IMR-90 (cell line): ENCODE measurements around the gene SERPINA6. TPM values are rescaled to one million over a fixed set of nuclear protein-coding genes. Genes with fewer than 3 reads are reported as not detected.

Source experiments
- ATAC-seq: fragments of 200-7000 bp; cut with Tn5 transposase; 2 replicates; pipeline ENCODE4 v1.9.1; 2020; ENCODE audit warnings: low read depth, mild to moderate bottlenecking, moderate library complexity
- BruUV-seq: library from RNA; stranded (reverse); fragments of 400-500 nt; replicated peaks from 2 replicates; lab custom pipeline; 2021; lab: Mats Ljungman, UMichigan
- CTCF ChIA-PET: fragments of 300-600 bp; formaldehyde crosslinking; extraction: SDS; loops from one replicate; lab custom pipeline; 2021; ENCODE audit warnings: antibody characterized with exemption; lab: Yijun Ruan, JAX
- POLR2A ChIA-PET: fragments of 300-600 bp; sonication (Branson Sonifier 250); formaldehyde crosslinking; loops from one replicate; lab custom pipeline; 2022; ENCODE audit warnings: antibody characterized with exemption; ENCODE audit not compliant: unreplicated experiment; lab: Charles Lee
- DNase-seq: peaks from one replicate; pipeline ENCODE4 v3.0.0; 2013
- H2AFZ ChIP-seq: replicated peaks from 2 replicates; pipeline ENCODE3; 2013; ENCODE audit warnings: low read length, mild to moderate bottlenecking; ENCODE audit not compliant: poor library complexity
- H2AK5ac ChIP-seq: 2 replicates; pipeline ENCODE4 v1.6.1; 2013; ENCODE audit warnings: low read depth, low read length, inconsistent platforms
- H2AK9ac ChIP-seq: replicated peaks from 2 replicates; pipeline ENCODE3; 2013; ENCODE audit warnings: mild to moderate bottlenecking, low read depth, low read length, moderate library complexity; ENCODE audit not compliant: poor library complexity
- H2BK120ac ChIP-seq: 2 replicates; pipeline ENCODE4 v1.6.1; 2013; ENCODE audit warnings: low read depth, low read length, inconsistent platforms
- H2BK15ac ChIP-seq: 3 replicates; pipeline ENCODE4 v1.6.1; 2013; ENCODE audit warnings: low read depth, low read length, inconsistent platforms
- H2BK20ac ChIP-seq: 2 replicates; pipeline ENCODE4 v1.6.1; 2013; ENCODE audit warnings: low read depth, mild to moderate bottlenecking, inconsistent platforms, low read length, moderate library complexity
- H2BK5ac ChIP-seq: 2 replicates; pipeline ENCODE4 v1.6.1; 2013; ENCODE audit warnings: mild to moderate bottlenecking, low read depth, low read length, inconsistent platforms; ENCODE audit not compliant: poor library complexity, severe bottlenecking
- H3K14ac ChIP-seq: replicated peaks from 2 replicates; pipeline ENCODE4 v1.6.1; 2013; ENCODE audit warnings: low read depth, low read length, inconsistent platforms
- H3K18ac ChIP-seq: 2 replicates; pipeline ENCODE4 v1.6.1; 2013; ENCODE audit warnings: low read depth, low read length, control low read depth
- H3K23ac ChIP-seq: 2 replicates; pipeline ENCODE4 v1.6.1; 2013; ENCODE audit warnings: low read depth, low read length, inconsistent platforms
- H3K27ac ChIP-seq: 2 replicates; pipeline ENCODE4 v1.5.1; 2013; ENCODE audit warnings: mild to moderate bottlenecking, control low read depth, low read length; ENCODE audit not compliant: insufficient read depth
- H3K27me3 ChIP-seq: 2 replicates; pipeline ENCODE4 v1.6.1; 2013; ENCODE audit warnings: low read length; ENCODE audit not compliant: control insufficient read depth, insufficient read depth
- H3K36me3 ChIP-seq: 2 replicates; pipeline ENCODE4 v1.6.1; 2013; ENCODE audit warnings: low read length, mixed read lengths; ENCODE audit not compliant: control insufficient read depth, insufficient read depth
- H3K4ac ChIP-seq: 2 replicates; pipeline ENCODE4 v1.6.1; 2013; ENCODE audit warnings: low read depth, low read length, inconsistent platforms
- H3K4me1 ChIP-seq: 2 replicates; pipeline ENCODE4 v1.6.1; 2013; ENCODE audit warnings: low read length, mixed read lengths; ENCODE audit not compliant: control insufficient read depth, insufficient read depth
- H3K4me2 ChIP-seq: 2 replicates; pipeline ENCODE4 v1.6.1; 2013; ENCODE audit warnings: low read depth, mild to moderate bottlenecking, control low read depth, low read length, moderate library complexity
- H3K4me3 ChIP-seq: 2 replicates; pipeline ENCODE4 v1.5.1; 2013; ENCODE audit warnings: low read depth, mild to moderate bottlenecking, control low read depth, low read length, moderate library complexity; ENCODE audit not compliant: insufficient read depth
- H3K56ac ChIP-seq: 2 replicates; pipeline ENCODE4 v1.6.1; 2013; ENCODE audit warnings: low read length, inconsistent platforms; ENCODE audit not compliant: insufficient read depth; ENCODE audit errors: extremely low read depth
- H3K79me1 ChIP-seq, 2 experiments: 2 replicates each; pipeline ENCODE4 v1.6.1; 2013; ENCODE audit warnings: low read length in 2 of 2, inconsistent platforms in 1 of 2, low read depth in 1 of 2
- H3K9ac ChIP-seq: 2 replicates; pipeline ENCODE4 v1.6.1; 2013; ENCODE audit warnings: low read depth, low read length, control low read depth
- H3K9me1 ChIP-seq: 2 replicates; pipeline ENCODE4 v1.6.1; 2013; ENCODE audit warnings: low read length, inconsistent platforms; ENCODE audit not compliant: insufficient read depth
- H3K9me3 ChIP-seq: 2 replicates; pipeline ENCODE4 v1.6.1; 2013; ENCODE audit warnings: low read length; ENCODE audit not compliant: control insufficient read depth, insufficient read depth
- H4K20me1 ChIP-seq: 2 replicates; pipeline ENCODE4 v1.6.1; 2013; ENCODE audit warnings: low read length, inconsistent platforms; ENCODE audit not compliant: insufficient read depth
- H4K5ac ChIP-seq: 2 replicates; pipeline ENCODE4 v1.6.1; 2013; ENCODE audit warnings: mild to moderate bottlenecking, low read depth, low read length, control low read depth
- H4K8ac ChIP-seq, 2 experiments: 2 replicates each; pipeline ENCODE4 v1.6.1; 2013; ENCODE audit warnings: low read depth in 2 of 2, low read length in 2 of 2, control low read depth in 1 of 2, inconsistent platforms in 1 of 2
- H4K91ac ChIP-seq: 2 replicates; pipeline ENCODE4 v1.6.1; 2013; ENCODE audit warnings: low read depth, low read length, inconsistent platforms; ENCODE audit not compliant: insufficient read depth
- BHLHE40 ChIP-seq: fragments of 150-350 bp; IDR thresholded peaks from 2 replicates; pipeline ENCODE4 v1.6.1; 2016; ENCODE audit warnings: mild to moderate bottlenecking, low read depth, low read length
- CEBPB ChIP-seq: IDR thresholded peaks from 2 replicates; pipeline ENCODE4 v1.6.1; 2012; ENCODE audit warnings: low read depth, low read length, improper control_type of control experiment
- CHD1 ChIP-seq: IDR thresholded peaks from 2 replicates; pipeline ENCODE4 v1.6.1; 2012; ENCODE audit warnings: low read depth, low read length, improper control_type of control experiment
- CTCF ChIP-seq: conservative IDR thresholded peaks from 2 replicates; pipeline ENCODE4 v1.5.1; 2012; ENCODE audit warnings: mild to moderate bottlenecking, low read depth, low read length, improper control_type of control experiment
- ELK1 ChIP-seq: fragments of 150-350 bp; IDR thresholded peaks from 2 replicates; pipeline ENCODE4 v1.6.1; 2016; ENCODE audit warnings: low read depth, mild to moderate bottlenecking, low read length, moderate library complexity, borderline replicate concordance
- FOS ChIP-seq: fragments of 150-350 bp; IDR thresholded peaks from 2 replicates; pipeline ENCODE4 v1.6.1; 2016; ENCODE audit warnings: low read depth, low read length
- MAFK ChIP-seq: IDR thresholded peaks from 2 replicates; pipeline ENCODE4 v1.6.1; 2012; ENCODE audit warnings: low read depth, low read length, improper control_type of control experiment
- MAZ ChIP-seq: IDR thresholded peaks from 2 replicates; pipeline ENCODE4 v1.6.1; 2012; ENCODE audit warnings: low read depth, mild to moderate bottlenecking, low read length, improper control_type of control experiment, moderate library complexity, borderline replicate concordance
- MXI1 ChIP-seq: IDR thresholded peaks from 2 replicates; pipeline ENCODE4 v1.6.1; 2012; ENCODE audit warnings: low read depth, mild to moderate bottlenecking, low read length, moderate library complexity, borderline replicate concordance
- NFE2L2 ChIP-seq: fragments of 150-350 bp; IDR thresholded peaks from 2 replicates; pipeline ENCODE4 v1.6.1; 2016; ENCODE audit warnings: low read depth, mild to moderate bottlenecking, low read length
- POLR2A ChIP-seq: IDR thresholded peaks from 2 replicates; pipeline ENCODE4 v1.6.1; 2012; ENCODE audit warnings: mild to moderate bottlenecking, low read depth, low read length
- RAD21 ChIP-seq: IDR thresholded peaks from 2 replicates; pipeline ENCODE4 v1.6.1; 2012; ENCODE audit warnings: low read length, improper control_type of control experiment
- RCOR1 ChIP-seq: IDR thresholded peaks from 2 replicates; pipeline ENCODE4 v1.6.1; 2012; ENCODE audit warnings: mild to moderate bottlenecking, low read length, improper control_type of control experiment; ENCODE audit not compliant: insufficient replicate concordance
- RFX5 ChIP-seq: IDR thresholded peaks from 2 replicates; pipeline ENCODE4 v1.8.0; 2012; ENCODE audit warnings: low read depth, mild to moderate bottlenecking, low read length, moderate library complexity
- SMC3 ChIP-seq: fragments of 150-350 bp; IDR thresholded peaks from 2 replicates; pipeline ENCODE4 v1.6.1; 2016; ENCODE audit warnings: low read depth, mild to moderate bottlenecking, antibody characterized with exemption, low read length, moderate library complexity
- WGBS, 2 experiments: methylation state at CpG; one replicate each; pipeline versions ENCODE4 v1.1.5 to v1.1.7; 2013; ENCODE audit warnings: missing lambda C conversion rate in 2 of 2; ENCODE audit not compliant: insufficient read length in 1 of 2; ENCODE audit errors: extremely low coverage in 2 of 2; 5-methylcytosine and 5-hydroxymethylcytosine counted together
- dilution Hi-C: fragments of 300-500 bp; cut with HindIII; formaldehyde crosslinking; loops from one replicate; pipeline ENCODE4 v1.14.3; 2018; ENCODE audit warnings: low sequenced_read_pairs; ENCODE audit not compliant: unreplicated experiment
- in situ Hi-C: fragments of 300-500 bp; cut with MboI; formaldehyde crosslinking; loops from 3 replicates; pipeline ENCODE4 v1.14.3; 2019; ENCODE audit warnings: low sequenced_read_pairs, inconsistent platforms, mixed read lengths
- intact Hi-C: fragments of 100-400 bp; cut with micrococcal nuclease; formaldehyde crosslinking; loops from 2 replicates; pipeline ENCODE4 v1.10.0; 2022
- polyA plus RNA-seq, 3 experiments: library from polyadenylated mRNA; depleted of rRNA; stranded (reverse); fragments of >200 nt; gene quantifications; 2 replicates each; pipeline ENCODE4 v1.2.3, GENCODE V29; 2012; ENCODE audit warnings: low replicate concordance in 1 of 3
- total RNA-seq: library from RNA; depleted of rRNA; stranded (reverse); fragments of >200 nt; gene quantifications from 2 replicates; pipeline ENCODE4 v1.2.3, GENCODE V29; 2012
- TF ChIP-seq, protein P1 (sequence below): fragments of 150-350 bp; IDR thresholded peaks from 2 replicates; pipeline ENCODE4 v1.6.1; 2017; ENCODE audit warnings: mild to moderate bottlenecking, antibody characterized with exemption, low read length, low read depth

SERPINA6 gene
- total and polyA plus RNA-seq, 2 of the 4 experiments (the other 2 are of a cell fraction) = not detected

DNA sequence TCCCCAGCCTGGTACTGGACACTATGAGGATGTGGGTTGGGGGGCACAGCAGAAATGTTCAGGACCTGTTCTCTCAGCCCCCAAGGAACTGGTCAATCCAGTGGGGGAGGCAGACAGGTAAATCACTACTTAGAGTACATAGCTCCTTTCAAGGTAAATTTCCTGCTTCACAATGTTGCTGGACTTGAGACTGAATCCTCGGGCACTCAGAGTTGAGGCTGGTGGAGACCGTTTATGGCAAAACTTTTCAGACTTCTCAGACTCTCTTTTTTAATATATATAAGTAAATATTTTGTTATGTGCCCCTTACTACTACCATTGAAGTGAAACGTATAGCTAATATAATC lies 29.6 kb downstream of the SERPINA6 start:
- WGBS, 2 experiments = no CpG with 5 or more reads among the region's 3 CpGs
- H2BK15ac ChIP-seq = no peak overlapping the region
- H3K27me3 ChIP-seq = no peaks in the 10 kb centered on the region
- no peak overlapping the region for H3K4me2 ChIP-seq
- peaks cover 4% of the 10 kb centered on the region; the same call in 1 of the 2 replicates for H3K9me3 ChIP-seq
- H2BK120ac ChIP-seq = no peak overlapping the region
- H3K4me1 ChIP-seq = no peaks in the 10 kb centered on the region
- H3K79me1 ChIP-seq = no peaks in the 10 kb centered on the region
- in situ Hi-C loops (no loop called here), dilution Hi-C loops (no loop called here), intact Hi-C loops (no loop called here)
- no peak overlapping the region for H3K27ac ChIP-seq
- no TSS peak for BruUV-seq
- H3K14ac ChIP-seq = no peak overlapping the region
- H3K4ac ChIP-seq = no peak overlapping the region
- ChIA-PET POLR2A (interaction anchor here (0.8 kb wide), 1 partner anchor 9 kb away, joined by 3 read pairs; no protein-coding TSS in a partner anchor), CTCF (no interaction called here)
- H3K36me3 ChIP-seq = no peaks in the 10 kb centered on the region
- no peak for TF ChIP-seq MAFK
- no peak for TF ChIP-seq CTCF
- no peak for TF ChIP-seq RAD21
- no peak for TF ChIP-seq FOS
- no peak for TF ChIP-seq POLR2A
- TF ChIP-seq SMC3 = no peak
- TF ChIP-seq, protein P1, sequence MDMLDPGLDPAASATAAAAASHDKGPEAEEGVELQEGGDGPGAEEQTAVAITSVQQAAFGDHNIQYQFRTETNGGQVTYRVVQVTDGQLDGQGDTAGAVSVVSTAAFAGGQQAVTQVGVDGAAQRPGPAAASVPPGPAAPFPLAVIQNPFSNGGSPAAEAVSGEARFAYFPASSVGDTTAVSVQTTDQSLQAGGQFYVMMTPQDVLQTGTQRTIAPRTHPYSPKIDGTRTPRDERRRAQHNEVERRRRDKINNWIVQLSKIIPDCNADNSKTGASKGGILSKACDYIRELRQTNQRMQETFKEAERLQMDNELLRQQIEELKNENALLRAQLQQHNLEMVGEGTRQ = no peak
- no peak for TF ChIP-seq CHD1
- no peak for TF ChIP-seq ELK1
- no peak for TF ChIP-seq RFX5
- no peak for TF ChIP-seq BHLHE40
- no peak for TF ChIP-seq MAZ
- no peak for TF ChIP-seq NFE2L2
- TF ChIP-seq RCOR1 = no peak
- TF ChIP-seq MXI1 = no peak
- no peak for TF ChIP-seq CEBPB
- no peaks in the 10 kb centered on the region; the same call in 1 of the 2 replicates for H4K20me1 ChIP-seq
- no peak overlapping the region for H2BK20ac ChIP-seq
- no peak overlapping the region for H3K23ac ChIP-seq
- no peak overlapping the region for H4K8ac ChIP-seq
- no peak overlapping the region for H3K56ac ChIP-seq
- no peak overlapping the region for H2BK5ac ChIP-seq
- DNase-seq (no peak), ATAC-seq (no peak)
- H3K9ac ChIP-seq = no peak overlapping the region
- H4K5ac ChIP-seq = no peak overlapping the region
- H2AK5ac ChIP-seq = no peak overlapping the region
- H2AFZ ChIP-seq = no peak overlapping the region
- no peak overlapping the region for H2AK9ac ChIP-seq
- no peak overlapping the region for H3K18ac ChIP-seq
- no peak overlapping the region for H3K4me3 ChIP-seq
- H3K9me1 ChIP-seq = no peaks in the 10 kb centered on the region
- H4K91ac ChIP-seq = no peak overlapping the region
